Endothelial cell of umbilical vein (primary cell): ENCODE results near the gene SLC66A2. TPM values are rescaled to one million over a fixed set of nuclear protein-coding genes. Genes with fewer than 3 reads are reported as not detected.

ENCODE experiments used
- BruUV-seq: library from RNA; stranded (reverse); fragments of 400-500 nt; replicated peaks from 2 replicates; lab custom pipeline; 2021; lab: Mats Ljungman, UMichigan
- CTCF ChIA-PET: fragments of 300-600, 350-600 bp; sonication (Branson Sonifier 250); formaldehyde crosslinking; loops from one replicate; lab custom pipeline; 2021; ENCODE audit warnings: antibody characterized with exemption, inconsistent platforms; lab: Charles Lee
- POLR2A ChIA-PET: fragments of 300-600, 350-600 bp; sonication (Branson Sonifier 250); formaldehyde crosslinking; loops from one replicate; lab custom pipeline; 2021; ENCODE audit warnings: antibody characterized with exemption, inconsistent platforms; lab: Charles Lee
- DNase-seq: peaks from one replicate; pipeline ENCODE4 v3.0.0-alpha.2; 2011; ENCODE audit warnings: low read depth, low spot score
- FAIRE-seq: peaks from 2 replicates; lab custom pipeline; 2011; peaks lifted over from hg19 to GRCh38; lab: Jason Lieb, UNC
- H2AFZ ChIP-seq: 2 replicates; pipeline ENCODE4 v1.6.0; 2012; ENCODE audit warnings: low read depth, low read length, control low read depth, inconsistent platforms
- H3K27ac ChIP-seq: 2 replicates; pipeline ENCODE4 v1.5.1; 2011; ENCODE audit warnings: low read depth, mild to moderate bottlenecking, control low read depth, low read length, moderate library complexity; ENCODE audit not compliant: insufficient read depth
- H3K27me3 ChIP-seq, 2 experiments: 2 replicates each; pipeline versions ENCODE4 v1.6.0 to v1.6.1; 2011; ENCODE audit warnings: low read length in 2 of 2, mixed read lengths in 1 of 2; ENCODE audit not compliant: control insufficient read depth in 2 of 2, insufficient read depth in 2 of 2
- H3K36me3 ChIP-seq, 2 experiments: 2 replicates in 1 of 2; 3 replicates in 1 of 2; pipeline ENCODE4 v1.5.1; 2011; ENCODE audit warnings: low read length in 2 of 2, mild to moderate bottlenecking in 1 of 2, moderate library complexity in 1 of 2; ENCODE audit not compliant: control insufficient read depth in 2 of 2, insufficient read depth in 2 of 2; ENCODE audit errors: extremely low read depth in 1 of 2
- H3K4me1 ChIP-seq: 3 replicates; pipeline ENCODE4 v1.5.1; 2011; ENCODE audit warnings: mild to moderate bottlenecking, low read length; ENCODE audit not compliant: control insufficient read depth, insufficient read depth; ENCODE audit errors: extremely low read depth
- H3K4me2 ChIP-seq: 2 replicates; pipeline ENCODE4 v1.6.1; 2011; ENCODE audit warnings: low read length, control low read depth, mixed read lengths; ENCODE audit not compliant: insufficient read depth
- H3K4me3 ChIP-seq, 3 experiments: fragments of 200-600 bp in 1 of 3; sonication (generic), shearing (Covaris generic) in 1 of 3; replicated peaks in 1 of 3; 2 replicates each; pipeline ENCODE4 v1.5.1; 2011 to 2016; ENCODE audit warnings: control low read depth in 3 of 3, low read length in 3 of 3, mild to moderate bottlenecking in 2 of 3, inconsistent platforms in 1 of 3, low read depth in 1 of 3, moderate library complexity in 1 of 3; ENCODE audit not compliant: insufficient read depth in 1 of 3
- H3K79me2 ChIP-seq: 2 replicates; pipeline ENCODE4 v1.6.0; 2012; ENCODE audit warnings: low read length, inconsistent platforms; ENCODE audit not compliant: control insufficient read depth, insufficient read depth
- H3K9ac ChIP-seq: replicated peaks from 2 replicates; pipeline ENCODE3; 2011; ENCODE audit warnings: low read length, control low read depth; ENCODE audit not compliant: insufficient read depth; ENCODE audit errors: extremely low read depth
- H3K9me1 ChIP-seq: replicated peaks from 3 replicates; pipeline ENCODE4 v1.6.0; 2011; ENCODE audit warnings: mild to moderate bottlenecking, low read length; ENCODE audit not compliant: control insufficient read depth, insufficient read depth; ENCODE audit errors: extremely low read depth
- H3K9me3 ChIP-seq: replicated peaks from 2 replicates; pipeline ENCODE4 v1.5.1; 2012; ENCODE audit warnings: low read length, inconsistent platforms; ENCODE audit not compliant: control insufficient read depth, insufficient read depth
- H4K20me1 ChIP-seq: replicated peaks from 2 replicates; pipeline ENCODE3; 2011; ENCODE audit warnings: mild to moderate bottlenecking, low read length; ENCODE audit not compliant: control insufficient read depth, insufficient read depth; ENCODE audit errors: extremely low read depth
- EZH2 ChIP-seq: IDR thresholded peaks from 2 replicates; pipeline ENCODE4 v1.6.1; 2012; ENCODE audit warnings: borderline replicate concordance, low read depth, mild to moderate bottlenecking, moderate library complexity, low read length, inconsistent platforms; ENCODE audit not compliant: severe bottlenecking
- FOS ChIP-seq: IDR thresholded peaks from 2 replicates; pipeline ENCODE4 v1.6.1; 2011; ENCODE audit warnings: mild to moderate bottlenecking, low read length, moderate library complexity, borderline replicate concordance; ENCODE audit not compliant: insufficient read depth
- GATA2 ChIP-seq: IDR thresholded peaks from 2 replicates; pipeline ENCODE4 v1.7.0; 2011; ENCODE audit warnings: low read depth, mild to moderate bottlenecking, moderate library complexity, mixed read lengths, low read length; ENCODE audit not compliant: insufficient read length, insufficient read depth
- JUN ChIP-seq: IDR thresholded peaks from 2 replicates; pipeline ENCODE4 v1.6.1; 2011; ENCODE audit warnings: borderline replicate concordance, low read depth; ENCODE audit not compliant: insufficient read length, insufficient read depth
- MYC ChIP-seq: IDR thresholded peaks from one replicate; pipeline ENCODE4 v1.6.1; 2011; ENCODE audit warnings: mild to moderate bottlenecking, low read depth, low read length
- POLR2A ChIP-seq: IDR thresholded peaks from 2 replicates; pipeline ENCODE4 v1.6.1; 2012; ENCODE audit warnings: low read depth, mild to moderate bottlenecking, control low read depth, low read length
- POLR2AphosphoS5 ChIP-seq: IDR thresholded peaks from 2 replicates; pipeline ENCODE4 v1.6.1; 2012; ENCODE audit warnings: low read depth, mild to moderate bottlenecking, control low read depth, low read length, moderate library complexity; ENCODE audit not compliant: insufficient read depth
- dilution Hi-C: fragments of 300-500 bp; cut with MboI; formaldehyde crosslinking; loops from one replicate; pipeline ENCODE4 v1.15.0; 2019; ENCODE audit warnings: low sequenced_read_pairs; ENCODE audit not compliant: extremely low pct_ligation_motif_present
- intact Hi-C: fragments of 100-400 bp; cut with micrococcal nuclease; formaldehyde crosslinking; loops from one replicate; pipeline ENCODE4 v1.10.0; 2022
- polyA plus RNA-seq, 4 experiments: library from polyadenylated mRNA; depleted of rRNA in 3 of 4; stranded (reverse) in 3 of 4; unstranded in 1 of 4; fragments of >200 nt; gene quantifications; 2 replicates each; pipeline versions ENCODE4 v1.2.1 to v1.2.3, GENCODE V29; 2011 to 2012; ENCODE audit warnings: missing spikeins in 1 of 4
- total RNA-seq: library from RNA; stranded (reverse); gene quantifications from 2 replicates; pipeline ENCODE4 v1.2.3, GENCODE V29; 2021
- TF ChIP-seq, protein P1 (sequence below): IDR thresholded peaks from 2 replicates; pipeline ENCODE4 v1.6.1; 2011; ENCODE audit not compliant: insufficient read depth, insufficient read length
- TF ChIP-seq, protein P2 (sequence below), 2 donors: IDR thresholded peaks; 1 replicate in 1 of 2; 2 replicates in 1 of 2; pipeline ENCODE4 v1.5.1; 2011; ENCODE audit warnings: low read length in 2 of 2, mild to moderate bottlenecking in 2 of 2, moderate library complexity in 2 of 2, control low read depth in 1 of 2, inconsistent platforms in 1 of 2, low read depth in 1 of 2; ENCODE audit not compliant: insufficient read depth in 1 of 2; ENCODE audit errors: extremely low read depth in 1 of 2

The SLC66A2 gene
- total and polyA plus RNA-seq, 2 donors (not counting 3 experiments of a cell fraction or from before 2014, with no cell fraction given): 32.5 to 37.1 TPM

DNA sequence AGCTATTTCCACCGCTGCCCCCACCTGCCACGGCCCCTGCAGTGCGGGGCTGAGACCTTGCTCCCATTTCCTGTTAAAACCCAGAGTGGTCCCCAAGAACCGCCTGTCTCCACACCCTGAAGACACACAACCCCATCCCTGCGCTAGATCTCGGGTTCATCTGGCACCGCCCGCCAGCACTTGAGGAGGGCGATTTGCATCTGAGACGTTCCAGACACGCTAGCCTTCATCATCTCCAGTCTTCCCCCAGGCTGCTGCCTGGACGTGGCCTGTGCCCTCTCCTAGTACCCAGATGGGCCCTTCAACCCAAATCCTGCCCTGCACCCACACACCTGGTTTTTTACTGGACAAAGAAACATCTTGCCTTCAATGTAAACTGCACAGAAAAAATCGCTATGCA, 49.8 kb downstream of the SLC66A2 start:
- Histone ChIP-seq H3K27me3 (no peaks in the 10 kb centered on the region), H3K4me3 (no peak overlapping the region), H3K4me2 (no peak overlapping the region), H4K20me1 (no peaks in the 10 kb centered on the region), H3K9me3 (peaks cover 9% of the 10 kb centered on the region), H3K36me3 (peaks cover 0 to 3% of the 10 kb centered on the region in 2 experiments), H3K4me1 (no peaks in the 10 kb centered on the region), H2AFZ (no peak overlapping the region), H3K27ac (no peak overlapping the region), H3K79me2 (no peaks in the 10 kb centered on the region), H3K9ac (no peak overlapping the region), H3K9me1 (no peaks in the 10 kb centered on the region)
- no peak for FAIRE-seq
- BruUV-seq: no TSS peak
- ChIA-PET POLR2A (no interaction called here), CTCF (interaction anchor here (1.2 kb wide), 1 partner anchor 11 kb away, joined by 3 read pairs; no protein-coding TSS in a partner anchor)
- intact Hi-C loops (no loop called here), dilution Hi-C loops (no loop called here)
- DNase-seq: no peak
- TF ChIP-seq, protein P1, sequence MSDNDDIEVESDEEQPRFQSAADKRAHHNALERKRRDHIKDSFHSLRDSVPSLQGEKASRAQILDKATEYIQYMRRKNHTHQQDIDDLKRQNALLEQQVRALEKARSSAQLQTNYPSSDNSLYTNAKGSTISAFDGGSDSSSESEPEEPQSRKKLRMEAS: no peak
- TF ChIP-seq JUN: no peak
- TF ChIP-seq FOS: no peak
- TF ChIP-seq POLR2A: no peak
- TF ChIP-seq POLR2AphosphoS5: no peak
- no peak for TF ChIP-seq EZH2
- TF ChIP-seq, protein P2, sequence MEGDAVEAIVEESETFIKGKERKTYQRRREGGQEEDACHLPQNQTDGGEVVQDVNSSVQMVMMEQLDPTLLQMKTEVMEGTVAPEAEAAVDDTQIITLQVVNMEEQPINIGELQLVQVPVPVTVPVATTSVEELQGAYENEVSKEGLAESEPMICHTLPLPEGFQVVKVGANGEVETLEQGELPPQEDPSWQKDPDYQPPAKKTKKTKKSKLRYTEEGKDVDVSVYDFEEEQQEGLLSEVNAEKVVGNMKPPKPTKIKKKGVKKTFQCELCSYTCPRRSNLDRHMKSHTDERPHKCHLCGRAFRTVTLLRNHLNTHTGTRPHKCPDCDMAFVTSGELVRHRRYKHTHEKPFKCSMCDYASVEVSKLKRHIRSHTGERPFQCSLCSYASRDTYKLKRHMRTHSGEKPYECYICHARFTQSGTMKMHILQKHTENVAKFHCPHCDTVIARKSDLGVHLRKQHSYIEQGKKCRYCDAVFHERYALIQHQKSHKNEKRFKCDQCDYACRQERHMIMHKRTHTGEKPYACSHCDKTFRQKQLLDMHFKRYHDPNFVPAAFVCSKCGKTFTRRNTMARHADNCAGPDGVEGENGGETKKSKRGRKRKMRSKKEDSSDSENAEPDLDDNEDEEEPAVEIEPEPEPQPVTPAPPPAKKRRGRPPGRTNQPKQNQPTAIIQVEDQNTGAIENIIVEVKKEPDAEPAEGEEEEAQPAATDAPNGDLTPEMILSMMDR (IDR thresholded peaks at IDR 0.05; ENCODE audit: extremely low read depth in 1 of 2, insufficient read depth in 1 of 2, low read depth in 1 of 2, low read length in 2 of 2): no peak
- TF ChIP-seq MYC: no peak
- no peak for TF ChIP-seq GATA2
